Mammary epithelial cell (primary cell): Measurements from ENCODE around the gene OR10G3.

Source experiments
- EZH2 ChIP-seq: IDR thresholded peaks from 2 replicates; pipeline ENCODE4 v1.6.1; 2012; ENCODE audit warnings: low read length, inconsistent platforms, borderline replicate concordance
- TF ChIP-seq, protein P1 (sequence below), 2 donors: IDR thresholded peaks in 1 of 2; conservative IDR thresholded peaks in 1 of 2; 2 replicates each; pipeline ENCODE4 v1.5.1; 2011 to 2012; ENCODE audit warnings: inconsistent platforms in 2 of 2, low read length in 2 of 2, mild to moderate bottlenecking in 2 of 2, control low read depth in 1 of 2, low read depth in 1 of 2; ENCODE audit not compliant: insufficient read depth in 1 of 2; ENCODE audit errors: extremely low read depth in 1 of 2

- TF ChIP-seq, protein P1, sequence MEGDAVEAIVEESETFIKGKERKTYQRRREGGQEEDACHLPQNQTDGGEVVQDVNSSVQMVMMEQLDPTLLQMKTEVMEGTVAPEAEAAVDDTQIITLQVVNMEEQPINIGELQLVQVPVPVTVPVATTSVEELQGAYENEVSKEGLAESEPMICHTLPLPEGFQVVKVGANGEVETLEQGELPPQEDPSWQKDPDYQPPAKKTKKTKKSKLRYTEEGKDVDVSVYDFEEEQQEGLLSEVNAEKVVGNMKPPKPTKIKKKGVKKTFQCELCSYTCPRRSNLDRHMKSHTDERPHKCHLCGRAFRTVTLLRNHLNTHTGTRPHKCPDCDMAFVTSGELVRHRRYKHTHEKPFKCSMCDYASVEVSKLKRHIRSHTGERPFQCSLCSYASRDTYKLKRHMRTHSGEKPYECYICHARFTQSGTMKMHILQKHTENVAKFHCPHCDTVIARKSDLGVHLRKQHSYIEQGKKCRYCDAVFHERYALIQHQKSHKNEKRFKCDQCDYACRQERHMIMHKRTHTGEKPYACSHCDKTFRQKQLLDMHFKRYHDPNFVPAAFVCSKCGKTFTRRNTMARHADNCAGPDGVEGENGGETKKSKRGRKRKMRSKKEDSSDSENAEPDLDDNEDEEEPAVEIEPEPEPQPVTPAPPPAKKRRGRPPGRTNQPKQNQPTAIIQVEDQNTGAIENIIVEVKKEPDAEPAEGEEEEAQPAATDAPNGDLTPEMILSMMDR (conservative IDR thresholded peaks at IDR 0.05 in 1 of 2, IDR thresholded peaks at IDR 0.05 in 1 of 2; ENCODE audit: extremely low read depth in 1 of 2, insufficient read depth in 1 of 2, low read depth in 1 of 2, low read length in 2 of 2), result no peak
- TF ChIP-seq EZH2, result no peak
Observed at GRCh38 chr14:21520767-21521166, 59.1 kb downstream of the OR10G3 start.
